Endothelial cell of umbilical vein (primary cell): ENCODE data around the gene TARBP1. TPM values are rescaled to one million over a fixed set of nuclear protein-coding genes. Genes with fewer than 3 reads are reported as not detected.

ENCODE experiments used
- BruUV-seq: library from RNA; stranded (reverse); fragments of 400-500 nt; replicated peaks from 2 replicates; lab custom pipeline; 2021; lab: Mats Ljungman, UMichigan
- CTCF ChIA-PET: fragments of 300-600, 350-600 bp; sonication (Branson Sonifier 250); formaldehyde crosslinking; loops from one replicate; lab custom pipeline; 2021; ENCODE audit warnings: antibody characterized with exemption, inconsistent platforms; lab: Charles Lee
- POLR2A ChIA-PET: fragments of 300-600, 350-600 bp; sonication (Branson Sonifier 250); formaldehyde crosslinking; loops from one replicate; lab custom pipeline; 2021; ENCODE audit warnings: antibody characterized with exemption, inconsistent platforms; lab: Charles Lee
- DNase-seq: peaks from one replicate; pipeline ENCODE4 v3.0.0-alpha.2; 2011; ENCODE audit warnings: low read depth, low spot score
- FAIRE-seq: peaks from 2 replicates; lab custom pipeline; 2011; peaks lifted over from hg19 to GRCh38; lab: Jason Lieb, UNC
- H2AFZ ChIP-seq: 2 replicates; pipeline ENCODE4 v1.6.0; 2012; ENCODE audit warnings: low read depth, low read length, control low read depth, inconsistent platforms
- H3K27ac ChIP-seq: 2 replicates; pipeline ENCODE4 v1.5.1; 2011; ENCODE audit warnings: low read depth, mild to moderate bottlenecking, control low read depth, low read length, moderate library complexity; ENCODE audit not compliant: insufficient read depth
- H3K27me3 ChIP-seq, 2 experiments: 2 replicates each; pipeline versions ENCODE4 v1.6.0 to v1.6.1; 2011; ENCODE audit warnings: low read length in 2 of 2, mixed read lengths in 1 of 2; ENCODE audit not compliant: control insufficient read depth in 2 of 2, insufficient read depth in 2 of 2
- H3K36me3 ChIP-seq, 2 experiments: 2 replicates in 1 of 2; 3 replicates in 1 of 2; pipeline ENCODE4 v1.5.1; 2011; ENCODE audit warnings: low read length in 2 of 2, mild to moderate bottlenecking in 1 of 2, moderate library complexity in 1 of 2; ENCODE audit not compliant: control insufficient read depth in 2 of 2, insufficient read depth in 2 of 2; ENCODE audit errors: extremely low read depth in 1 of 2
- H3K4me1 ChIP-seq: 3 replicates; pipeline ENCODE4 v1.5.1; 2011; ENCODE audit warnings: mild to moderate bottlenecking, low read length; ENCODE audit not compliant: control insufficient read depth, insufficient read depth; ENCODE audit errors: extremely low read depth
- H3K4me2 ChIP-seq: 2 replicates; pipeline ENCODE4 v1.6.1; 2011; ENCODE audit warnings: low read length, control low read depth, mixed read lengths; ENCODE audit not compliant: insufficient read depth
- H3K4me3 ChIP-seq, 3 experiments: fragments of 200-600 bp in 1 of 3; sonication (generic), shearing (Covaris generic) in 1 of 3; replicated peaks in 1 of 3; 2 replicates each; pipeline ENCODE4 v1.5.1; 2011 to 2016; ENCODE audit warnings: control low read depth in 3 of 3, low read length in 3 of 3, mild to moderate bottlenecking in 2 of 3, inconsistent platforms in 1 of 3, low read depth in 1 of 3, moderate library complexity in 1 of 3; ENCODE audit not compliant: insufficient read depth in 1 of 3
- H3K79me2 ChIP-seq: 2 replicates; pipeline ENCODE4 v1.6.0; 2012; ENCODE audit warnings: low read length, inconsistent platforms; ENCODE audit not compliant: control insufficient read depth, insufficient read depth
- H3K9ac ChIP-seq: replicated peaks from 2 replicates; pipeline ENCODE3; 2011; ENCODE audit warnings: low read length, control low read depth; ENCODE audit not compliant: insufficient read depth; ENCODE audit errors: extremely low read depth
- H3K9me1 ChIP-seq: replicated peaks from 3 replicates; pipeline ENCODE4 v1.6.0; 2011; ENCODE audit warnings: mild to moderate bottlenecking, low read length; ENCODE audit not compliant: control insufficient read depth, insufficient read depth; ENCODE audit errors: extremely low read depth
- H3K9me3 ChIP-seq: replicated peaks from 2 replicates; pipeline ENCODE4 v1.5.1; 2012; ENCODE audit warnings: low read length, inconsistent platforms; ENCODE audit not compliant: control insufficient read depth, insufficient read depth
- H4K20me1 ChIP-seq: replicated peaks from 2 replicates; pipeline ENCODE3; 2011; ENCODE audit warnings: mild to moderate bottlenecking, low read length; ENCODE audit not compliant: control insufficient read depth, insufficient read depth; ENCODE audit errors: extremely low read depth
- EZH2 ChIP-seq: IDR thresholded peaks from 2 replicates; pipeline ENCODE4 v1.6.1; 2012; ENCODE audit warnings: borderline replicate concordance, low read depth, mild to moderate bottlenecking, moderate library complexity, low read length, inconsistent platforms; ENCODE audit not compliant: severe bottlenecking
- GATA2 ChIP-seq: IDR thresholded peaks from 2 replicates; pipeline ENCODE4 v1.7.0; 2011; ENCODE audit warnings: low read depth, mild to moderate bottlenecking, moderate library complexity, mixed read lengths, low read length; ENCODE audit not compliant: insufficient read length, insufficient read depth
- JUN ChIP-seq: IDR thresholded peaks from 2 replicates; pipeline ENCODE4 v1.6.1; 2011; ENCODE audit warnings: borderline replicate concordance, low read depth; ENCODE audit not compliant: insufficient read length, insufficient read depth
- MYC ChIP-seq: IDR thresholded peaks from one replicate; pipeline ENCODE4 v1.6.1; 2011; ENCODE audit warnings: mild to moderate bottlenecking, low read depth, low read length
- POLR2A ChIP-seq: IDR thresholded peaks from 2 replicates; pipeline ENCODE4 v1.6.1; 2012; ENCODE audit warnings: low read depth, mild to moderate bottlenecking, control low read depth, low read length
- POLR2AphosphoS5 ChIP-seq: IDR thresholded peaks from 2 replicates; pipeline ENCODE4 v1.6.1; 2012; ENCODE audit warnings: low read depth, mild to moderate bottlenecking, control low read depth, low read length, moderate library complexity; ENCODE audit not compliant: insufficient read depth
- dilution Hi-C: fragments of 300-500 bp; cut with MboI; formaldehyde crosslinking; loops from one replicate; pipeline ENCODE4 v1.15.0; 2019; ENCODE audit warnings: low sequenced_read_pairs; ENCODE audit not compliant: extremely low pct_ligation_motif_present
- intact Hi-C: fragments of 100-400 bp; cut with micrococcal nuclease; formaldehyde crosslinking; loops from one replicate; pipeline ENCODE4 v1.10.0; 2022
- polyA plus RNA-seq, 4 experiments: library from polyadenylated mRNA; depleted of rRNA in 3 of 4; stranded (reverse) in 3 of 4; unstranded in 1 of 4; fragments of >200 nt; gene quantifications; 2 replicates each; pipeline versions ENCODE4 v1.2.1 to v1.2.3, GENCODE V29; 2011 to 2012; ENCODE audit warnings: missing spikeins in 1 of 4
- total RNA-seq: library from RNA; stranded (reverse); gene quantifications from 2 replicates; pipeline ENCODE4 v1.2.3, GENCODE V29; 2021
- TF ChIP-seq, protein P1 (sequence below): IDR thresholded peaks from 2 replicates; pipeline ENCODE4 v1.6.1; 2011; ENCODE audit not compliant: insufficient read depth, insufficient read length
- TF ChIP-seq, protein P2 (sequence below), 2 donors: IDR thresholded peaks; 1 replicate in 1 of 2; 2 replicates in 1 of 2; pipeline ENCODE4 v1.5.1; 2011; ENCODE audit warnings: low read length in 2 of 2, mild to moderate bottlenecking in 2 of 2, moderate library complexity in 2 of 2, control low read depth in 1 of 2, inconsistent platforms in 1 of 2, low read depth in 1 of 2; ENCODE audit not compliant: insufficient read depth in 1 of 2; ENCODE audit errors: extremely low read depth in 1 of 2

Gene TARBP1
- total and polyA plus RNA-seq, 2 donors (not counting 3 experiments of a cell fraction or from before 2014, with no cell fraction given) = 17.3 to 23.4 TPM

DNA sequence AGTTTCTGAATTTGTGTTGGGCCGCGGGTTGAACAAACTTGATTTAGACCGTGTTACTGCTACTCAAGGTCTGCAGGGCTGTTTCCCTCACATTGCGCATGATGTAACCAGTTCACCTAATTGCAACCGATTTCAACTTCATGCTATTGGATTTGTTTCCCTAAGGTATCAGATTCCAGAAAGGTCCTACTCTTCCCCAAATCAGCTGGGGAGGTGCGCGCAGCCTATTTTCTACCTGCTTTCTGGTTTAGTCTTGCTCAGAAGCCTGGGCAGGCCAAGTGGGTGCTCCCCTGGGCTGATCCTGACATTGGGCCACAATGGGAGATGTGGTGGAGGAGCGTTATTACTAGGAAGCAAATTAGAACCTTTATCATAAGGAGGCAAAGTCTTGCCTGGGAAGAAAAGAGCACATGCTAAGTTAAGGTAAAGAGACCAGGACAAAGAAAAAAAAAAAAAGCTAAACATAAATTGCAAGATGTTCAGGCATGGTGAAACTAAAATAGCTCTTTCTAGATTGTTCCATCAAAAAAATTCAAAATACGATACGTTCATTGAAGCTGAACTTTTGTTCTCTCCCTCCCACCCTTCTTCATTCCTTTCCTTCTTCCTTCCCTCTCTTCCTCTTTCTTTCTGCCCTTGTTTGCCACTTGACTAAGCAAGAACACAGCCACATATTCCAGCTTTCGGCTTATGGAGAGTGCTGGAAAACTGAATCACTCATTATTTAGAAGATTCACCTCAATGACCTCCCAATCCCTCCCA, 28.8 kb upstream of the TARBP1 start:
- Histone ChIP-seq H3K9ac (no peak overlapping the region), H4K20me1 (no peaks in the 10 kb centered on the region), H3K27me3 (no peaks in the 10 kb centered on the region), H3K9me1 (no peaks in the 10 kb centered on the region), H3K4me2 (no peak overlapping the region), H3K4me1 (no peaks in the 10 kb centered on the region), H3K27ac (no peak overlapping the region), H3K9me3 (no peaks in the 10 kb centered on the region), H3K36me3 (no peaks in the 10 kb centered on the region), H3K79me2 (no peaks in the 10 kb centered on the region), H3K4me3 (no peak overlapping the region), H2AFZ (no peak overlapping the region)
- dilution Hi-C loops = no loop called here
- POLR2A ChIA-PET = interaction anchor here (0.6 kb wide), 1 partner anchor 13 kb away, joined by 3 read pairs; no protein-coding TSS in a partner anchor
- FAIRE-seq (no peak), DNase-seq (no peak)
- no TSS peak for BruUV-seq
- TF ChIP-seq GATA2 (no peak), POLR2AphosphoS5 (no peak), MYC (no peak), POLR2A (no peak), JUN (no peak), EZH2 (no peak)
- TF ChIP-seq, protein P1, sequence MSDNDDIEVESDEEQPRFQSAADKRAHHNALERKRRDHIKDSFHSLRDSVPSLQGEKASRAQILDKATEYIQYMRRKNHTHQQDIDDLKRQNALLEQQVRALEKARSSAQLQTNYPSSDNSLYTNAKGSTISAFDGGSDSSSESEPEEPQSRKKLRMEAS = no peak
- TF ChIP-seq, protein P2, sequence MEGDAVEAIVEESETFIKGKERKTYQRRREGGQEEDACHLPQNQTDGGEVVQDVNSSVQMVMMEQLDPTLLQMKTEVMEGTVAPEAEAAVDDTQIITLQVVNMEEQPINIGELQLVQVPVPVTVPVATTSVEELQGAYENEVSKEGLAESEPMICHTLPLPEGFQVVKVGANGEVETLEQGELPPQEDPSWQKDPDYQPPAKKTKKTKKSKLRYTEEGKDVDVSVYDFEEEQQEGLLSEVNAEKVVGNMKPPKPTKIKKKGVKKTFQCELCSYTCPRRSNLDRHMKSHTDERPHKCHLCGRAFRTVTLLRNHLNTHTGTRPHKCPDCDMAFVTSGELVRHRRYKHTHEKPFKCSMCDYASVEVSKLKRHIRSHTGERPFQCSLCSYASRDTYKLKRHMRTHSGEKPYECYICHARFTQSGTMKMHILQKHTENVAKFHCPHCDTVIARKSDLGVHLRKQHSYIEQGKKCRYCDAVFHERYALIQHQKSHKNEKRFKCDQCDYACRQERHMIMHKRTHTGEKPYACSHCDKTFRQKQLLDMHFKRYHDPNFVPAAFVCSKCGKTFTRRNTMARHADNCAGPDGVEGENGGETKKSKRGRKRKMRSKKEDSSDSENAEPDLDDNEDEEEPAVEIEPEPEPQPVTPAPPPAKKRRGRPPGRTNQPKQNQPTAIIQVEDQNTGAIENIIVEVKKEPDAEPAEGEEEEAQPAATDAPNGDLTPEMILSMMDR (IDR thresholded peaks at IDR 0.05; ENCODE audit: extremely low read depth in 1 of 2, insufficient read depth in 1 of 2, low read depth in 1 of 2, low read length in 2 of 2) = no peak
- CTCF ChIA-PET = interaction anchor here (0.6 to 3.7 kb wide), 2 partner anchors 8 to 92 kb away, joined by 3 to 17 read pairs; no protein-coding TSS in a partner anchor
- intact Hi-C loops = no loop called here
